T-helper 9 cell (primary cell): ENCODE data around the gene BDKRB1.
"Not testable (repeated sequence)": the region's sequence is repeated elsewhere in the genome, so short reads cannot be mapped to it uniquely, and the experiment has no call there.

Experiments
- DNase-seq: peaks from one replicate; pipeline ENCODE4 v3.0.0-alpha.2; 2020

The BDKRB1 gene

DNA sequence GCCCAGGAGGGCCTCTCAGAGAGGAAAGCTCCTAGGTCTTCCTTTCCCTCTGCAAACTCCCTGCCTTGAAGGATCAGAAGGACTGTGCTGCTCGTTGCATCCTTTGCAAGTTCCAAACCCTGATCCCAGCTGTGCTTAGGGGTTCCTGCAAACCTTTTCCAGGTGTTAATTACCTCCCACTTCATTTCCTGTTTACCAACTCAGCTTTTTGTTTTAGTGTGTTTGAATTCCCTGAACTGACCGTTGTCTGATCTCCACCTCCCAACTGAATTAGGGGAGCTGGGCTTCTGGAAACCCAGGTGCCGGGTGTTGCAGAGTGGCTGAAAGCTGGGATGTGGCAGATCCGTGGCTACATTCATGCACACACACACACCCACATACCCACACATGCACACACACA is 20.6 kb upstream of the BDKRB1 start:
- no peak for DNase-seq

GRCh38 chr14:96237641-96238040 is 18.4 kb upstream of the BDKRB1 start:
- DNase-seq, result no peak

DNA sequence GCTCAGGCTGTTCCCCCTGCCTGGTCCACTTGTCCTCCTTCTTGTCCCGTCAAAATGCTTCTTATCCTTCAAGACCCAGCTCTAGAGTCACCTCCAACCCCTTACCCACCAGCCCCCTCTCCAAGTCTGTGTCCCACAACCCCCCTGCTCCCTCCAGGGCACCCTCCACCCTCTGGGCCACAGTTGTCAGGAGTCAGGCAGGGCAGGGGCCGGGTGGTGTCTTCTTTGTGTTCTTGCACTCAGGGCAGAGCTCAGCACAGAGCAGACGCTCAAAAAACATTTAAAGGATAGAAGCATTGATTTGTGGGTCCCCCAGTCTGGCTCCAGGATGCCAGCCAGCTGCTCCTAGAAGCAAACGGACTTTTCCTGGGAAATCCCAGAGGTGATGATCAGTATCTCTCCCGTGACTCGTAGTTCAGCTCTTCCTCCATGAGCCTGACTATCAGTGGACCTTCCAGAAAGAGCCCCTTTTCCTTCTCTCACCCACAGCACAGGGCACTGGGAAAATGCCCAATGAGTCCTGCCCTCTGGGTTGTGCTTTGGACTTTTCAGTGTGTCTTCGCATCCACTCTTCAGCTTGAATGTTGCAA is 17.2 kb upstream of the BDKRB1 start:
- no peak for DNase-seq

DNA sequence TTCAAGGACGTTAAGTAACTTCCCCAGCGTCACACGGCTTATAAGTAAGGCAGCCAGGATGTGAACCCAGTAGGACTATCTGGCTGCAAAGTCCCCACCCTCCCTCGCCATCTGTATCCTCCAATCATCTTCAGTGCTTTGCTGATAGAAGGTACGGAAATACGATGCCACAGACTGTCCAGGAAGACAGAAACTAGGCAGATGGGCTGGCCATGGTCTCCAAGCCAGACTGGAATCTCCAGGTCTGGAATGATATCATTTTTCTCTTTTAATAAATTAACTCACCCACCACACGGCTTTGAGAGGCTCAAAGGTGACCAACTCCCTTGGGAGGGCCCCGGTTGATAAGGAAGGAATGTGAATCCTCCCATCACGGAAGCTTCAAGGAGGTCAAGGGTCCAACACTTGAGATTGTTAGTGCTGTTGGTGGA is 16.3 kb upstream of the BDKRB1 start:
- no peak for DNase-seq

GRCh38 chr14:96240641-96241040 is 15.4 kb upstream of the BDKRB1 start:
- no peak for DNase-seq

- no peak for DNase-seq
These were observed 13.9 kb upstream of the BDKRB1 start for GRCh38 chr14:96242126-96242525.

- no peak for DNase-seq
These were observed 12.2 kb upstream of the BDKRB1 start for GRCh38 chr14:96243785-96244184.

DNA sequence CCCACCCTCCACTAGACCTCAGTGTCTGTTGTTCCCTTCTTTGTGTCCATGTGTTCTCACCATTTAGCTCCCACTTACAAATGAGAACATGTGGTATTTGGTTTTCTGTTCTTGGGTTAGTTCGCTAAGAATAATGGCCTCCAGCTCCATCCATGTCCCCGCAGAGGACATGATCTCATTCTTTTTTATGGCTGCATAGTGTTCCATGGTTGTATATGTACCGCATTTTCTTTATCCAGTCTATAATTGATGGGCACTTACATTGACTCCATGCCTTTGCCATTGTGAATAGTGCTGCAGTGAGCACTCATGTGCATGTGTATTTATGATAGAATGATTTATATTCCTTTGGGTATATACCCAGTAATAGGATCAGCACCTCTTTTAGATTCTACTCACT is 10.9 kb upstream of the BDKRB1 start:
- DNase-seq, result not testable (repeated sequence)

GRCh38 chr14:96245710-96246538 is 10.1 kb upstream of the BDKRB1 start:
- no peak for DNase-seq

GRCh38 chr14:96246539-96246847 is 9.5 kb upstream of the BDKRB1 start:
- DNase-seq, result no peak

GRCh38 chr14:96247031-96247430 is 9.0 kb upstream of the BDKRB1 start:
- DNase-seq, result no peak

- DNase-seq, result no peak
These were observed 7.0 kb upstream of the BDKRB1 start for GRCh38 chr14:96249029-96249428.

- no peak for DNase-seq
These were observed 5.5 kb upstream of the BDKRB1 start for GRCh38 chr14:96250485-96250884.

DNA sequence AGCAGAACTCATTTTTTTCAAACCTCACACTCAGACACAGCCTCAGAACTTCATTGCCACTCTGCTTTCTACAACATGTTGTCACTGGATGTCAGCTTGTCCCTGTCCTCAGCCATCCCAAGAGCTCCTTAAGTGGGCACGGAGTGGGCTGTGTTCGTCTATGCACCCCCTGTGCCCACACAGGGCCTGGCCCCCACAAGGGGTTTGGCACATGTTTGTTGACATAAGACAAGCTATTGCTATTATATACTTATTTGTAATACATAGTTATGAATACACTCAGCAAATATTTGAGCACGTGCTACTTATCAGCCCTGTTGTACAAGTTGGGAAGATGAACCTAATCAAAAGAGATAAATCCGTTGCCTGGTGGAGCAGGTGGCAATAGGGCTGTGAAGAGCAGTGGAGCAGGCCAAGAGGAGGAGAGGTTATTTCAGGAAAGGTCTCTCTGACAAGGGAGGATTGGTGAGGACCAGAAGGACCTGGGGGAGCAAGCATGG is 4.3 kb upstream of the BDKRB1 start:
- DNase-seq, result no peak

DNA sequence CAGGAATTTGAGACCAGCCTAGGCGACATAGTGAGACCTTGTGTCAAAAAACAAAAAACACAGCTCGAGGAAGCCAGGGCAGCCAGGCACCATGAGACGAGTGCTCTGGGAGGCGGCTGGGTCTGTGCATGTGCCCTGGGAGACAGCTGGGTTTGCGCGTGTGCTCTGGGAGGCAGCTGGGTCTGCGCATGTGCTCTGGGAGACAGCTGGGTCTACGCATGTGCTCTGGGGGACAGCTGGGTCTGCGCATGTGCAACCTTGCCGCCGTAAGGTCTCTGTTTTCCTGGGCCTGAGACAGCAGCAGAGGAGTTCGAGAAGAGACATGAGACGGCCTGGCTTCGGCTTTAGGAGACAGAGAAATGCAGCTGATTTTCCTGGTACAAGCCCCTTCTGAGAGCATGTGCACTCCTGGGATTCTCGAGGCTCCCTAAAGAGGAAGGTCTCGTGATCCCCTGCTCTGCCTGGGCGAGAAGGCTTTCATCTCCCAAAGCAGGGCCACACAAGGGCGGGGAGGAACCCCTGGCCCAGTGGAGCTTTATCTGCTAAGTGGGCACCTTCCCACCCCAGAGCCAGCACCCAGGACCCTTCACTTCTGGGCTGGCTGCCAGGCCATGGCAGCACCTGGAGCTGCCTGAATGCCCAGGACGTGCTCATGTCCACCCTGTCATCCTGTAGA is 3.5 kb upstream of the BDKRB1 start:
- DNase-seq, result no peak

DNA sequence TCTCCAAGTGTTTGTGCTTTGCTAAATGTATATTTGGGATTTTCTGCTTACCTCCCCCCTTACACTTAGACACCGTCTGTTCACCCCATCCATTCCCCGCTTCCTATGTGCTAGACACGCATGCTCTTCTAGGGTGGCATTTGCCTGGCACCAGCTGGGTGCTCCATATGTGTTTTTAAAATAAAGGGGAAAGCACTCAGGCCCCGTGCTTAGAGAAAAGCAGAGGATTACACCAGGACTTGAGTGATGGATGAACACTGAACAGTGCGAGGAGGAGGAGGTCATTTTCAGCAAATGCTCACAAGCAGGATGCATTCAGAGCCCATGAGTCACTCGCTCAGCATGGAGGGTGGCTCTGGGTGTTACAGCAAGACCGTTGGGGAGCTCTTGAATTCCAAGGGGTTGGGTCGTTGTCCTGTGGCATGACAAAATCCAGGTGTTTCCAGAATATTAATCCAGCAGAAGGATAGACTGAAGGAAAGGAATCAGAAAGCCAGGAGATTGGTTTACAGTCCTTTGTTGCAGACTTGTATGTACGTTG is 2.9 kb upstream of the BDKRB1 start:
- DNase-seq, result no peak

DNA sequence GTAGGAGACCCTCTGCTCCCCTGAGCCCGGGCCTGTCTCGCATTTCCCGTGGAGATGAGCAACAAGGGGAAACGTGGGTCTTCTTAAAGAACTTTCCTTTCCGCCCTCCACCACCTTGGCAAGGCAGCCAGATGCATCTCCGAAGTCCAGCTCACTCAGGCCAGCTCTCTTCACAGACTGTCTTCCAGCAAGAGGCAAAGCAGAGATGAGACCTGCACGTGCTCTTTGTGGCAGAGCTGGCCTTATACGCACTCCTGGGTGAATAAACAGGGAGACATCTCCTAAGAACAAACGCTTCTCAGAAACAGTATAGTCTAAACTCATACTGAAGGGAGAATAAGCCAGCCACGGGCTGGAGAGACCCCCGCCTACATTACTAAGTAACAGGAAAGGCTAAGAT is 1.3 kb upstream of the BDKRB1 start:
- no peak for DNase-seq

- DNase-seq, result no peak
These were observed 397 bp downstream of the BDKRB1 start for GRCh38 chr14:96256407-96256806.

- no peak for DNase-seq
These were observed 1.0 kb downstream of the BDKRB1 start for GRCh38 chr14:96257056-96257455.

GRCh38 chr14:96257900-96258299 is 1.9 kb downstream of the BDKRB1 start:
- no peak for DNase-seq

DNA sequence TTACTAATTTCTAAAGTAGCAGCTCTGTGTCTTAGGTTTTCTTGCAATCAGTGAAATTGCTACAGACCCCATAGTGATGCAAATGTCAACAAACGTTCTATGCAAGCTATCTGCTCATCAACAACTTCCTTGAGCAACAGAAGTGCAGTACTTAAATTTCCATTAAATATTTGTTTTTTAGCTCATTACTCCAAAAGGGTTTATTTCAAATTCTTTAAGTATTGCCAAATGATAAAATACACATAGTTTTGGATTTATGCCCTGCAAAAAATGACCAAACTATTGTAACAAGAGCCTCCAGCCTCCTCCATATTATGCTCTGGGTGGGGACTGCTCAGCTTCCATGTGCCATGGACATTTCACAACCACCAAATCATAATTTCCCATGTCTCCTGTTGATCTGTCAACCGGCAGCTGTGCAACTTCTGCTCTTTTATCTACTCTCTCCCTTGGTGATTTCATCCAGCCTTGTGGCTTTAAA is 4.4 kb downstream of the BDKRB1 start:
- no peak for DNase-seq

DNA sequence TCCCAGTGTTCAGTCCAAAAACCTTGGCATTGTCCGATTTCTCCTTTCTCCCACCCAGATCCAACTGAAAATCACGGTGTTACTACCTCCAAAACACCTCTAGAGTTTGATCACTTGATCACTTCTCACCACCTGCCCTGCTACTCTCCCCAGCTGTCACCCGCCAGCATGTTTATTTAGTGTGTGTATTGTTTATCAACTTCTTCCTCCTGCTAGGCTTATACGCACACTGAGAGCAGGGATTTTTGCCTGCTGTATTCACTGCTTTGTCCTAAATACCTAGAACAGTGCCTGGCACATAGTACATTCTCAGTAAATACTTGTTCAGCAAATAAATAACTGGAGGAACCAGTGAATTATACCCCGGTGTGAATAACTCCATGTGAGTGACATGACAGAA is 5.0 kb downstream of the BDKRB1 start:
- no peak for DNase-seq
